GM06990 (cell line): ENCODE data around the gene PTPRN.
A peak's percentile ranks its signal among the peaks of the same experiment; 100 is the strongest.

Experiments used
- DNase-seq: peaks from one replicate; pipeline ENCODE4 v3.0.0-alpha.2; 2011; ENCODE audit not compliant: insufficient read length; ENCODE audit errors: extremely low read depth
- H3K27me3 ChIP-seq: replicated peaks from 2 replicates; pipeline ENCODE4 v1.6.0; 2011; ENCODE audit warnings: low read length; ENCODE audit not compliant: control insufficient read depth, insufficient read depth
- H3K36me3 ChIP-seq: 2 replicates; pipeline ENCODE4 v1.5.1; 2011; ENCODE audit warnings: low read length; ENCODE audit not compliant: control insufficient read depth, insufficient read depth
- H3K4me3 ChIP-seq: replicated peaks from 2 replicates; pipeline ENCODE4 v1.5.1; 2011; ENCODE audit warnings: low read depth, mild to moderate bottlenecking, control low read depth, low read length
- CTCF ChIP-seq: IDR thresholded peaks from 2 replicates; pipeline ENCODE4 v1.5.1; 2011; ENCODE audit warnings: low read length, control low read depth, mild to moderate bottlenecking, inconsistent platforms; ENCODE audit not compliant: insufficient read depth, poor library complexity, severe bottlenecking

The PTPRN gene

GRCh38 chr2:219250049-219250781 lies 59.0 kb downstream of the PTPRN start:
- no peak for TF ChIP-seq CTCF
- H3K4me3 ChIP-seq, result no peak overlapping the region; the same call in 1 of the 2 replicates
- DNase-seq, result no peak
- no peaks in the 10 kb centered on the region for H3K27me3 ChIP-seq
- peaks cover 18% of the 10 kb centered on the region for H3K36me3 ChIP-seq

GRCh38 chr2:219249203-219249980 lies 59.8 kb downstream of the PTPRN start:
- no peak for TF ChIP-seq CTCF
- Histone ChIP-seq H3K36me3 (peaks cover 18% of the 10 kb centered on the region), H3K27me3 (no peaks in the 10 kb centered on the region), H3K4me3 (peak overlapping the region; percentile 1; the same call in 1 of the 2 replicates)
- DNase-seq, result no peak

GRCh38 chr2:219248845-219249202 lies 60.4 kb downstream of the PTPRN start:
- TF ChIP-seq CTCF, result no peak
- H3K36me3 ChIP-seq, result peaks cover 18% of the 10 kb centered on the region
- no peak overlapping the region for H3K4me3 ChIP-seq
- no peaks in the 10 kb centered on the region for H3K27me3 ChIP-seq
- DNase-seq, result no peak

GRCh38 chr2:219247678-219248642 lies 61.2 kb downstream of the PTPRN start:
- no peak for DNase-seq
- H3K36me3 ChIP-seq, result peaks cover 18% of the 10 kb centered on the region
- H3K27me3 ChIP-seq, result no peaks in the 10 kb centered on the region
- no peak overlapping the region for H3K4me3 ChIP-seq
- no peak for TF ChIP-seq CTCF

- no peak for TF ChIP-seq CTCF
- DNase-seq, result no peak
- Histone ChIP-seq H3K27me3 (no peaks in the 10 kb centered on the region), H3K36me3 (peaks cover 18% of the 10 kb centered on the region), H3K4me3 (no peak overlapping the region)
Observed at GRCh38 chr2:219246559-219246958, 62.6 kb downstream of the PTPRN start.
